ENCODE data around the gene BPIFB3.
A peak's percentile ranks its signal among the peaks of the same experiment; 100 is the strongest.

The BPIFB3 gene

GRCh38 chr20:33068251-33068939 lies 14.7 kb downstream of the BPIFB3 start:
- Histone ChIP-seq H3K27me3 (ENCODE audit: insufficient read depth, poor library complexity, severe bottlenecking) (no peaks in the 10 kb centered on the region), H3K4me3 (ENCODE audit: severe bottlenecking) (no peak overlapping the region), H3K9me3 (ENCODE audit: severe bottlenecking) (no peaks in the 10 kb centered on the region), H3K36me3 (ENCODE audit: low read depth) (no peaks in the 10 kb centered on the region), H3K27ac (ENCODE audit: poor library complexity, severe bottlenecking) (no peak overlapping the region), H3K4me1 (ENCODE audit: insufficient read depth, poor library complexity, severe bottlenecking) (no peaks in the 10 kb centered on the region)
- DNase-seq (ENCODE audit: low spot score): peak; percentile 72
- no peak for TF ChIP-seq CTCF (IDR thresholded peaks at IDR 0.05; ENCODE audit: poor library complexity, severe bottlenecking)
- ATAC-seq (ENCODE audit: low read depth): no peak

GRCh38 chr20:33069673-33070072 lies 16.0 kb downstream of the BPIFB3 start:
- H3K27me3 ChIP-seq (ENCODE audit: insufficient read depth, poor library complexity, severe bottlenecking): no peaks in the 10 kb centered on the region
- no peak for ATAC-seq (ENCODE audit: low read depth)

GRCh38 chr20:33070111-33071053 lies 16.7 kb downstream of the BPIFB3 start:
- H3K36me3 ChIP-seq (ENCODE audit: low read depth): no peaks in the 10 kb centered on the region
- H3K4me3 ChIP-seq (ENCODE audit: severe bottlenecking): no peak overlapping the region
- TF ChIP-seq CTCF (IDR thresholded peaks at IDR 0.05; ENCODE audit: poor library complexity, severe bottlenecking): no peak
- no peaks in the 10 kb centered on the region for H3K4me1 ChIP-seq (ENCODE audit: insufficient read depth, poor library complexity, severe bottlenecking)
- H3K27ac ChIP-seq (ENCODE audit: poor library complexity, severe bottlenecking): no peak overlapping the region
- no peaks in the 10 kb centered on the region for H3K9me3 ChIP-seq (ENCODE audit: severe bottlenecking)
- ATAC-seq (ENCODE audit: low read depth) (no peak), DNase-seq (ENCODE audit: low spot score) (peak; percentile 72)
- H3K27me3 ChIP-seq (ENCODE audit: insufficient read depth, poor library complexity, severe bottlenecking): no peaks in the 10 kb centered on the region

More at GRCh38 chr20:33069673-33070072, 16.0 kb downstream of the BPIFB3 start:
- Histone ChIP-seq H3K36me3 (ENCODE audit: low read depth) (no peaks in the 10 kb centered on the region), H3K4me3 (ENCODE audit: severe bottlenecking) (no peak overlapping the region), H3K9me3 (ENCODE audit: severe bottlenecking) (no peaks in the 10 kb centered on the region), H3K4me1 (ENCODE audit: insufficient read depth, poor library complexity, severe bottlenecking) (no peaks in the 10 kb centered on the region), H3K27ac (ENCODE audit: poor library complexity, severe bottlenecking) (no peak overlapping the region)
- no peak for TF ChIP-seq CTCF (IDR thresholded peaks at IDR 0.05; ENCODE audit: poor library complexity, severe bottlenecking)
- DNase-seq (ENCODE audit: low spot score): peak; percentile 75

- ATAC-seq (ENCODE audit: low read depth) (no peak), DNase-seq (ENCODE audit: low spot score) (no peak)
- Histone ChIP-seq H3K4me3 (ENCODE audit: severe bottlenecking) (no peak overlapping the region), H3K36me3 (ENCODE audit: low read depth) (no peaks in the 10 kb centered on the region), H3K27me3 (ENCODE audit: insufficient read depth, poor library complexity, severe bottlenecking) (no peaks in the 10 kb centered on the region), H3K4me1 (ENCODE audit: insufficient read depth, poor library complexity, severe bottlenecking) (no peaks in the 10 kb centered on the region), H3K9me3 (ENCODE audit: severe bottlenecking) (no peaks in the 10 kb centered on the region), H3K27ac (ENCODE audit: poor library complexity, severe bottlenecking) (no peak overlapping the region)
- no peak for TF ChIP-seq CTCF (IDR thresholded peaks at IDR 0.05; ENCODE audit: poor library complexity, severe bottlenecking)
These were observed 17.5 kb downstream of the BPIFB3 start for GRCh38 chr20:33071198-33071597.
